Mucosa of rectum (tissue), 2 donors: ENCODE results near the gene NDC1.
A peak's percentile ranks its signal among the peaks of the same experiment; 100 is the strongest.

Experiments used
- H3K27ac ChIP-seq, 2 donors: one replicate each; pipeline ENCODE4 v1.7.0; 2013; ENCODE audit warnings: inconsistent platforms in 2 of 2, low read depth in 2 of 2, low read length in 2 of 2
- H3K27me3 ChIP-seq, 2 donors: one replicate each; pipeline ENCODE4 v1.7.0; 2013; ENCODE audit warnings: low read length in 2 of 2; ENCODE audit not compliant: control insufficient read depth in 2 of 2, insufficient read depth in 2 of 2
- H3K36me3 ChIP-seq, 2 donors: one replicate each; pipeline ENCODE4 v1.7.0; 2013; ENCODE audit warnings: low read length in 2 of 2; ENCODE audit not compliant: control insufficient read depth in 2 of 2, insufficient read depth in 2 of 2
- H3K4me1 ChIP-seq, 2 donors: one replicate each; pipeline ENCODE4 v1.7.0; 2013; ENCODE audit warnings: low read length in 2 of 2, mild to moderate bottlenecking in 1 of 2; ENCODE audit not compliant: control insufficient read depth in 2 of 2, insufficient read depth in 2 of 2
- H3K4me3 ChIP-seq, 2 donors: one replicate each; pipeline ENCODE4 v1.7.0; 2013; ENCODE audit warnings: low read length in 2 of 2
- H3K9ac ChIP-seq, 2 donors: one replicate each; pipeline ENCODE4 v1.7.0; 2013; ENCODE audit warnings: low read length in 2 of 2, low read depth in 1 of 2, mild to moderate bottlenecking in 1 of 2
- H3K9me3 ChIP-seq, 2 donors: one replicate each; pipeline ENCODE4 v1.7.0; 2013; ENCODE audit warnings: low read length in 2 of 2; ENCODE audit not compliant: control insufficient read depth in 2 of 2
- donor health status: healthy.
- donor health status: Normal muscosa, but diverticular disease.

Gene NDC1

GRCh38 chr1:53860967-53861411, 22.9 kb upstream of the NDC1 start:
- Histone ChIP-seq H3K4me1 (no peaks in the 10 kb centered on the region), H3K4me3 (no peak overlapping the region), H3K9me3 (no peaks in the 10 kb centered on the region), H3K27me3 (no peaks in the 10 kb centered on the region), H3K9ac (no peak overlapping the region), H3K36me3 (peaks cover 30 to 36% of the 10 kb centered on the region in 2 donors), H3K27ac (no peak overlapping the region)

DNA sequence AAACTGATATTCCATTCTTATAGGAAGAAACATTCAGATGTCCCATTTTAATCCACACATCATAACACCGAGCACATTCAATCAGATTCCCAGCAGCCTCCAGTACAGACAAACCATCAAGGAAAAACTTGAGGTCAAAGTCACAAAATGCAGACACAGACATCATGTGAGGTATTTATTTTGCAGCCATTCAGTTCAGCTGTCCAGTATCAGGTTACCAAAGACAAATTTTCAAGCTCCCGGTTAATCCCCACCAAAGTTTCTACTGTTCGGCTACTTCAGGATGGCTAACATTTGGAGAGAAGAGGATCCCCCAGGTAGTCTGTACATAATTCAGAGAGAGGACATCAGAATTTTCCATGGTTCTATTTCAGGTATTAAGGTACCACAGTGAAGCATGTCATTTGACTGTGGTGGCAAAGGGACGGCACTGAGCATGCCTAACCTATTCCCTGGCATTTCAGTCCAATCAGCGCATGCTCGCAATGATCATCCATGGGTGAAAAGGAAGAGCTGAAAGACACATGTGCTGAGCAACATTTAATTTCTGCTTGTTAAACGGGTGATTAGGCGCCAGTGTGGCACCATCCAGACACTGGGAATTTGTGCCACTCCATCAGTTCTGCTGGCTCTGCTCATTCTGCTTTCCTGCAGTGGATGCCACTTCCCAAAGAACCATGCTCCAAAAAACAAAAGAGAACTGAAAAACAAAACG, 13.6 kb upstream of the NDC1 start:
- H3K36me3 ChIP-seq = peaks cover 32% of the 10 kb centered on the region in 2 donors
- no peak overlapping the region for H3K4me3 ChIP-seq
- H3K9me3 ChIP-seq = no peaks in the 10 kb centered on the region
- no peaks in the 10 kb centered on the region for H3K27me3 ChIP-seq
- no peaks in the 10 kb centered on the region for H3K4me1 ChIP-seq
- no peak overlapping the region for H3K9ac ChIP-seq
- no peak overlapping the region for H3K27ac ChIP-seq

DNA sequence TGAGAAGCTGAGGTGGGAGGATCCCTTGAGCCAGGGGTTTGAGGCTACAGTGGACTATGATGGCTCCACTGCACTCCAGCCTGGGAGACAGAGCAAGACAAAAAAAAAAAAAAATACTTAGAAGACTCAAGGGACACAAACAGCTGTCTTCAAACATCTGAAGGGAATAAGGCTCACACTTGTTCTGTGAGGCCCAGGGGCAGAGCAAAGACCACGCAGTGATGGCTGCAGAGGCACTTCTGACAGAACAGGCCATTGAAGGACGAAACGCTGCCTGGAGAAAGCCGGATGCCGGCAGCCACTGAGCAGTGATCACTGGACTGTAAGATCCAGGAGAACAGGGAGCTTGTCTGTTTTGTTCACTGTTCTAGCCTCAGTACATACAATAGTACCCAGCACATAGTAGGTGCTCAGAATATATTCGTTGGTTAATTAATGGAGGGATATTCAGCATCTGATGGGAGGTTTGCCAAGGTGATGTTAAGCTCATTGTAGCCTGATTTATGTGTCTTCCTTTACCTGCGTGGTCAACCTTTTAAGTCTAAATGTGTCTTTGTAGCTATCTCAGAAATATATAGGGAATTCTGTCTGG, 12.1 kb upstream of the NDC1 start:
- no peaks in the 10 kb centered on the region for H3K9me3 ChIP-seq
- H3K9ac ChIP-seq = no peak overlapping the region
- no peaks in the 10 kb centered on the region for H3K4me1 ChIP-seq
- no peaks in the 10 kb centered on the region for H3K27me3 ChIP-seq
- peaks cover 17 to 18% of the 10 kb centered on the region in 2 donors for H3K36me3 ChIP-seq
- no peak overlapping the region for H3K4me3 ChIP-seq
- H3K27ac ChIP-seq = no peak overlapping the region

- H3K36me3 ChIP-seq = peaks cover 5% of the 10 kb centered on the region in 2 donors
- no peak overlapping the region for H3K27ac ChIP-seq
- no peaks in the 10 kb centered on the region for H3K4me1 ChIP-seq
- no peaks in the 10 kb centered on the region for H3K9me3 ChIP-seq
- H3K4me3 ChIP-seq = no peak overlapping the region
- H3K27me3 ChIP-seq = no peaks in the 10 kb centered on the region
- no peak overlapping the region for H3K9ac ChIP-seq
Measured at GRCh38 chr1:53847980-53848379, 9.9 kb upstream of the NDC1 start.

GRCh38 chr1:53842347-53842746, 4.3 kb upstream of the NDC1 start:
- H3K4me1 ChIP-seq = no peaks in the 10 kb centered on the region
- H3K4me3 ChIP-seq = no peak overlapping the region
- H3K36me3 ChIP-seq = no peaks in the 10 kb centered on the region
- no peak overlapping the region for H3K9ac ChIP-seq
- no peaks in the 10 kb centered on the region for H3K27me3 ChIP-seq
- H3K27ac ChIP-seq = no peak overlapping the region
- H3K9me3 ChIP-seq = peaks cover 0 to 2% of the 10 kb centered on the region in 2 donors

- Histone ChIP-seq H3K36me3 (no peaks in the 10 kb centered on the region), H3K9ac (peak overlapping the region in 1 of 2 donors; percentile 91), H3K4me3 (peak overlapping the region; percentile 88 to 96), H3K4me1 (peaks cover 0 to 3% of the 10 kb centered on the region in 2 donors), H3K9me3 (peaks cover 0 to 2% of the 10 kb centered on the region in 2 donors), H3K27ac (peak overlapping the region in 1 of 2 donors; percentile 99), H3K27me3 (no peaks in the 10 kb centered on the region)
Measured at GRCh38 chr1:53838654-53838974, 518 bp upstream of the NDC1 start.

- peak overlapping the region; percentile 88 to 96 for H3K4me3 ChIP-seq
- H3K36me3 ChIP-seq = no peaks in the 10 kb centered on the region
- H3K27me3 ChIP-seq = no peaks in the 10 kb centered on the region
- H3K27ac ChIP-seq = peak overlapping the region in 1 of 2 donors; percentile 99
- peaks cover 0 to 2% of the 10 kb centered on the region in 2 donors for H3K9me3 ChIP-seq
- peak overlapping the region; percentile 91 for H3K9ac ChIP-seq
- H3K4me1 ChIP-seq = peaks cover 0 to 3% of the 10 kb centered on the region in 2 donors
Measured at GRCh38 chr1:53837646-53837923, 511 bp downstream of the NDC1 start.

DNA sequence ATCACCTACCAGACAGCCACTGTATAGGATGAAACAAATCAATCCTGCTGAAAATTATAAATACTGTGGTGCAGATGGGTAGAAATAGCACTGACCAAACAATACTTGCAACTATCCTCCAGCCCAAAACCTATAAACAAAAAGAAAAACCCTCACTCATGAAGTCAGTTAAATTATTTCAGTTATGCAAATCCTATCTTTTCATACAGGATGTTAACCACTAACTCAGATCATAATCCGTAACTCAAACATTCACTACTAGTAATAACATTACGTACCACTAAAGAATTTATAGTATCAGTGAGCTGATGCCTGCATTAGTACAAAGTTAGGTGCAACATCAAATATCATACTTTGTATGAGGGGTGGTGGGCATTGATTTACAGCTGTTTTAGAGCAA, 2.6 kb downstream of the NDC1 start:
- Histone ChIP-seq H3K4me1 (peaks cover 0 to 3% of the 10 kb centered on the region in 2 donors), H3K27ac (no peak overlapping the region), H3K27me3 (no peaks in the 10 kb centered on the region), H3K4me3 (no peak overlapping the region), H3K9me3 (no peaks in the 10 kb centered on the region), H3K9ac (no peak overlapping the region), H3K36me3 (no peaks in the 10 kb centered on the region)

- Histone ChIP-seq H3K4me1 (peaks cover 0 to 3% of the 10 kb centered on the region in 2 donors), H3K4me3 (no peak overlapping the region), H3K27ac (no peak overlapping the region), H3K27me3 (no peaks in the 10 kb centered on the region), H3K36me3 (no peaks in the 10 kb centered on the region), H3K9ac (no peak overlapping the region), H3K9me3 (no peaks in the 10 kb centered on the region)
Measured at GRCh38 chr1:53834776-53835175, 3.3 kb downstream of the NDC1 start.

- H3K27ac ChIP-seq = no peak overlapping the region
- no peak overlapping the region for H3K4me3 ChIP-seq
- no peaks in the 10 kb centered on the region for H3K9me3 ChIP-seq
- peaks cover 0 to 7% of the 10 kb centered on the region in 2 donors for H3K36me3 ChIP-seq
- H3K4me1 ChIP-seq = peaks cover 0 to 3% of the 10 kb centered on the region in 2 donors
- H3K9ac ChIP-seq = no peak overlapping the region
- no peaks in the 10 kb centered on the region for H3K27me3 ChIP-seq
Measured at GRCh38 chr1:53833393-53833792, 4.7 kb downstream of the NDC1 start.
